ENCODE data around the gene ZNF805.
"Not testable (repeated sequence)": the region's sequence is repeated elsewhere in the genome, so short reads cannot be mapped to it uniquely, and the experiment has no call there.

ZNF805 gene

GRCh38 chr19:57240311-57241090 is at the start of gene ZNF805:
ZNF805 (plus strand) TSS chr19:57240632; CDS start chr19:57240892, 260 bp downstream.
- DNase-seq: peak; percentile 94

GRCh38 chr19:57191141-57192076 is 49.0 kb upstream of the ZNF805 start, which contains the start of gene ZNF264:
ZNF264 (plus strand) TSS chr19:57191500; CDS start chr19:57191914, 414 bp downstream.
- peak; percentile 89 for DNase-seq

- no peak for DNase-seq
These were observed 48.4 kb upstream of the ZNF805 start for GRCh38 chr19:57192077-57192420.

- DNase-seq: no peak
These were observed 47.4 kb upstream of the ZNF805 start for GRCh38 chr19:57192993-57193392.

- not testable (repeated sequence) for DNase-seq
These were observed 42.6 kb upstream of the ZNF805 start for GRCh38 chr19:57197874-57198273.

DNA sequence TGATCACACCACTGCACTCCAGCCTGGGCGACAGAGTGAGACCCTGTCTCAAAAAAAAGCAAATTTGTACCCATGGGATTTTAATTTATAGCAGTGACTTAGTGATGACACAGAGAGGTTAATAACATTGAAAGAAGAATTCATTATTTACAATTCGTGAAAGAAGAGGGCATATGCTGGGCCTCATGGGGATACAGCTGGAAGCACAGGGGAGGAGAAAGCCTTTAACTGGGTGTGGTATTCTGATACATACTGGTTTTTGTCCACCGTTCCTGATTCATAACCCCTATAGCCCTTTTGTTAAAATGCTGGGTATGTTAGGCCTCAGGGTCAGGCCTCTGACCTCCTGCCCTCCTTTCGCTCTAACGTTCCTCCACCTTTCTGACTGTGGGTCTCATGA is 38.3 kb upstream of the ZNF805 start:
- DNase-seq: no peak

DNA sequence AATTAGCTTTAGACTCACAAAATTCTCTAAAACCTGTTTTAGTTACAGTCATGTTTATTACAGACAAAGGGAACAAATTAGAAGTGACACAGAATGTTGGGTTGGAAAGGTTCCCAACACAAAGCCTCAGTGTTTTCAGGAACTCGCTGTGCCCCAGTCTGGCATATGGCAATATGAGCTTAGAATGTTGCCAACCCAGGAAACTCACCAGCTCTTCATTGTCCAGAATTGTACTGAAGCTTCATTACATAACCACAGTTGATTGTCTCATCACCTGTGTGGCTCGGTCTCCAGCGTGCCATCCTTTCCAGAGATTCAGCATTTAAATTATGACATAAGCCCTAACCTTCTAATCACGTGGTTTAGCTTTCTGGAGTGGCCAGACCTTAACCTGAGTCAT is 30.1 kb upstream of the ZNF805 start:
- no peak for DNase-seq

DNA sequence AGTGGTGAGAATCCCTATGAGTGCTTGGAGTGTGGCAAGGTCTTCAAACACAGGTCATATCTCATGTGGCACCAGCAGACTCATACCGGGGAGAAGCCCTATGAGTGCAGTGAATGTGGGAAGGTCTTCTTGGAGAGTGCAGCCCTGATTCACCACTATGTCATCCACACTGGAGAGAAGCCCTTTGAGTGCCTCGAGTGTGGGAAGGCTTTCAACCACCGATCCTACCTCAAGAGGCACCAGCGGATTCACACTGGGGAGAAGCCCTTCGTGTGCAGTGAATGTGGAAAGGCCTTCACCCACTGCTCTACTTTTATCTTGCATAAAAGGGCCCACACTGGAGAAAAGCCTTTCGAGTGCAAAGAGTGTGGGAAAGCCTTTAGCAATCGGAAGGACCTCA is 28.3 kb upstream of the ZNF805 start:
- no peak for DNase-seq

DNA sequence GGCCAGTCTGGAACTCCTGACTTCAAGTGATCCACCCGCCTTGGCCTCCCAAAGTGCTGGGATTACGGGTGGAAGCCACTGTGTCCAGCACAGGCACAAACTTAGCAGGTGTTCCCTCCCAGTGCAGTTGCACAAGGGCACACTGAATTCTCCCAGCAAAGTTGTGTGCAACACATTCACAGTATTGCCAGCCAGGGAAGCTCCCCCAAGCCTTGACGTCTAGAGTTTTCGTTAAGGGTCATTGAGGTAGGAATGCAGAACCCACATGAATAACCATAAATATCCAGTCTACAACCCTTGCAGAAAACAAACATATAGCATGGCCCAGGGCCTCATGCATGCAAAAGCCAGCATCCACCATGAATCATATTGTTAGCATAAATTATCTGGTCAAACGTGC is 12.9 kb upstream of the ZNF805 start:
- no peak for DNase-seq

- no peak for DNase-seq
These were observed 8.7 kb upstream of the ZNF805 start for GRCh38 chr19:57231686-57232085.

GRCh38 chr19:57233207-57233606 is 7.2 kb upstream of the ZNF805 start:
- DNase-seq: no peak

- no peak for DNase-seq
These were observed 486 bp upstream of the ZNF805 start for GRCh38 chr19:57239982-57240310.

GRCh38 chr19:57241176-57241575 is 744 bp downstream of the ZNF805 start:
- DNase-seq: no peak

DNA sequence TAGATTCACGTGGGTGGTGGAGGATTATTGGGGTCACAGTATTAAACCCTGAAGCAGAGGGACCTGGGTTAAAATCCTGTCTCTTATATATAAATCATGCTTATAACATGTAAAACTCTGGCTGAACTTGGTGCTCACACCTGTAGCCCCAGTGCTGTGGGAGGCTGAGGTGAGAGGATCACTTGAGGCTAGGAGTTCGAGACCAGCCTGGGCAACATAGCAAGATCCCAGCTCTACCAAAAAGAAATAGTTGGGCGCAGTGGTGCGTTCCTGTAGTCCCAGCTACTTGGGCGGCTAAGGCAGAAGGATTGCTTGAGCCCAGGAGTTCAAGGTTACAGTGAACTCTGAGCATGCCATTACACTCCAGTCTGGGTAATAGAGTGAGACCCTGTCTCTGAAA is 2.4 kb downstream of the ZNF805 start:
- no peak for DNase-seq

DNA sequence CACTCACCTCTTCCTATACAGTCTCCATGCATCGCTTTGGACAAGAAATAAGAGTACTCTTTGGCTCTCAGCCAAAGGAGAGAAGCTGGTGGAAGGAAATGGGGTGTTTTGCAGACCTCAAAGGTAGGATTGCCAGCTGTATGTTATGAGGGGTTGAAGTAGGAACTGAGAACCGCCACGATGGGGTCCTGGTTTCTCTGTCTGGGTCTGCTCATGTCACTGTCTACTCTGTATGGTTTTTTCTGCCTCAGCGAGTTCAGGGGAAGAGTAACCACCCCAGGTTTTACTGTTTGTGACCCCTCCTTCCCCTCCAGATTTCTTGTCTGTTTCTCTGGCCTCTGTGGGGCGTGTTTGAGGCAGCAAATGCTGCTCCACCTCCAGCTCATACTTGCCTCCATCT is 4.1 kb downstream of the ZNF805 start:
- DNase-seq: no peak

GRCh38 chr19:57245066-57245465 is 4.6 kb downstream of the ZNF805 start:
- DNase-seq: no peak

- no peak for DNase-seq
These were observed 5.5 kb downstream of the ZNF805 start for GRCh38 chr19:57245959-57246358.

- DNase-seq: no peak
These were observed 8.2 kb downstream of the ZNF805 start for GRCh38 chr19:57248646-57249045.

DNA sequence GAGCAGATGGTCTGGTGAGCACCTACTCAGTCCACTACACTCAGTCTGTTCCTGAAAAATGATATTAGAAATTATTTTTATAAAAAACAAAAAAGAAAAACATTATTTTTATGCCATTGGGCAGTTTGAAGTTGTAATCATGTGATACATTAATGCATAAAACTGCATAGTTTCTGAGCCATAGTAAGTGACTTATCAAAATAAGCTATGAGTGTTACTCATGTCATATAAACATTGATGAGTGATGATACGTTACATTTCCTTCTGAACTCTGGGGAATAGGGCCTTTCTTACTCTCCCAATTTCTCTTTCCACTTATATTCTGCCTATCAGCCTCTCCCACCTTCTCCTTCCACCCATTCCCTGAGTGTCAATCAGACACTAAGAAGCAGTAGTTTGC is 8.9 kb downstream of the ZNF805 start:
- no peak for DNase-seq

- not testable (repeated sequence) for DNase-seq
These were observed 13.3 kb downstream of the ZNF805 start for GRCh38 chr19:57253767-57254166.

DNA sequence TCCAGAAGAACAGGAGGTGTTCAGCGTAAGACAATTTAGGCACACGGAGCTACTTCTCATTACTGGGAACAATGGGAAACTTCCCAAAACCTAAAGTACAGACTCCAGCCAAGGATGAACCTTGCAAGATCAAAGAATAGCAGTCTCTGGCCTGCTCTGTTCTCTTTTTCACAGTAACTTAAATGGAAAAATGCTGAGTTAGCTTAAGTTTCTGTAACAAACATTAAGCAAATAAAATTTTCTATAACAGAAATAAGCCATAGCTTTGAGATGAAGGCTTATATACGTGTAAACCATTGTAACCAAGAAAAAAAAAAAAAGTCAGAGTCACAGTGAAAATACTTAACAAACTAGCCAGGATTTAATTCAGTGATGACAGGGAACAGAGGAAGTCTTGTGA is 21.6 kb downstream of the ZNF805 start:
- no peak for DNase-seq

DNA sequence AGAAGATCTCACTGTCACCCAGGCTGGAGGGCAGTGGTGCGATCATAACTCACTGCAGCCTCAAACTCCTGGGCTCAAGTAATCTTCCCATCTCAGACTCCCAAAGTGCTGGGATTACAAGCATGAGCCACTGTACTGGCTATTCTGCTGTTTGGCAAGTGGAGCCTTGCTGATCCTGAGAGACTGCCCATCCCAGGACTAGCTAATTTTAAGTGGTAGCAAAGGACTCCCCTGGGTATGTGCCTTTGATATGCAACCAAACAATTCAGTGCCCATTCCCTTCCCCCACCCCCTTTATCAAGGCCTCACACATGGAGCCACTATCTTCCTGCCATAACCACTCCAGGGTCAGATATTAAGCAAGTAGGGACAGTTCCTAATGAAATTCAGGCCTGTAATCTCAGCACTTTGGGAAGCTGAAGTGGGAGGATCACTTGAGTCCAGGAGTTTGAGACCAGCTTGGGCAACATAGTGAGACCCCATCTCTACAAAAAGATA is 22.9 kb downstream of the ZNF805 start:
- DNase-seq: no peak

GRCh38 chr19:57267291-57267690 is 26.9 kb downstream of the ZNF805 start:
- no peak for DNase-seq
